ENCODE measurements around the gene B3GALT6. TPM values are rescaled to one million over a fixed set of nuclear protein-coding genes. Genes with fewer than 3 reads are reported as not detected.

The B3GALT6 gene
- total RNA-seq, 2 donors from 2014 or later, result 18.4 to 35.6 TPM

- Histone ChIP-seq H3K36me3 (replicated peaks in 1 of 2; ENCODE audit: insufficient read depth in 1 of 2, low read depth in 2 of 2) (peaks cover 6% of the 10 kb centered on the region in 2 donors), H3K4me3 (no peak overlapping the region), H3K4me1 (no peaks in the 10 kb centered on the region), H3K9me3 (no peaks in the 10 kb centered on the region), H3K27me3 (no peaks in the 10 kb centered on the region), H3K27ac (no peak overlapping the region)
- TF ChIP-seq CTCF (IDR thresholded peaks at IDR 0.05) (no peak), POLR2A (IDR thresholded peaks at IDR 0.05) (no peak)
- intact Hi-C loops (cut with DNase I), result no loop called here
- WGBS, 2 donors, result 74 to 95% methylated on average over 4 to 16 of the region's 16 CpGs
- no peak for ATAC-seq
- DNase-seq, result no peak
Measured at GRCh38 chr1:1250786-1251284, 18.8 kb downstream of the B3GALT6 start.

- Histone ChIP-seq H3K4me1 (no peaks in the 10 kb centered on the region), H3K27me3 (no peaks in the 10 kb centered on the region), H3K36me3 (replicated peaks in 1 of 2; ENCODE audit: insufficient read depth in 1 of 2, low read depth in 2 of 2) (peaks cover 6% of the 10 kb centered on the region in 2 donors), H3K9me3 (no peaks in the 10 kb centered on the region), H3K4me3 (no peak overlapping the region), H3K27ac (no peak overlapping the region)
- 83 to 94% methylated on average over 11 to 12 of the region's 12 CpGs for WGBS, 2 donors
- ATAC-seq (no peak), DNase-seq (no peak)
- intact Hi-C loops (cut with DNase I), result no loop called here
- TF ChIP-seq CTCF (IDR thresholded peaks at IDR 0.05), result no peak
- no peak for TF ChIP-seq POLR2A (IDR thresholded peaks at IDR 0.05)
Measured at GRCh38 chr1:1253314-1253713, 21.3 kb downstream of the B3GALT6 start.

- H3K27ac ChIP-seq, result no peak overlapping the region
- intact Hi-C loops (cut with DNase I), result no loop called here
- no peak for TF ChIP-seq CTCF (IDR thresholded peaks at IDR 0.05)
- TF ChIP-seq POLR2A (IDR thresholded peaks at IDR 0.05), result no peak
- no peak overlapping the region for H3K4me3 ChIP-seq
- no peak for DNase-seq
- no peaks in the 10 kb centered on the region for H3K4me1 ChIP-seq
- WGBS, 2 donors, result 94 to 95% methylated on average over 39 to 50 of the region's 50 CpGs
- peaks cover 6 to 9% of the 10 kb centered on the region in 2 donors for H3K36me3 ChIP-seq (replicated peaks in 1 of 2; ENCODE audit: insufficient read depth in 1 of 2, low read depth in 2 of 2)
- no peaks in the 10 kb centered on the region for H3K27me3 ChIP-seq
- no peak for ATAC-seq
- no peaks in the 10 kb centered on the region for H3K9me3 ChIP-seq
Measured at GRCh38 chr1:1253972-1254666, 22.1 kb downstream of the B3GALT6 start.

GRCh38 chr1:1254667-1254998 lies 22.6 kb downstream of the B3GALT6 start:
- TF ChIP-seq CTCF (IDR thresholded peaks at IDR 0.05) (no peak), POLR2A (IDR thresholded peaks at IDR 0.05) (no peak)
- Histone ChIP-seq H3K27me3 (no peaks in the 10 kb centered on the region), H3K4me3 (no peak overlapping the region), H3K36me3 (replicated peaks in 1 of 2; ENCODE audit: insufficient read depth in 1 of 2, low read depth in 2 of 2) (peaks cover 6 to 10% of the 10 kb centered on the region in 2 donors), H3K9me3 (no peaks in the 10 kb centered on the region), H3K27ac (no peak overlapping the region), H3K4me1 (no peaks in the 10 kb centered on the region)
- 86 to 89% methylated on average over 21 of the region's 21 CpGs for WGBS, 2 donors
- intact Hi-C loops (cut with DNase I), result no loop called here
- no peak for DNase-seq
- no peak for ATAC-seq

- Histone ChIP-seq H3K27me3 (no peaks in the 10 kb centered on the region), H3K36me3 (replicated peaks in 1 of 2; ENCODE audit: insufficient read depth in 1 of 2, low read depth in 2 of 2) (peaks cover 6 to 12% of the 10 kb centered on the region in 2 donors), H3K9me3 (no peaks in the 10 kb centered on the region), H3K4me3 (no peak overlapping the region), H3K27ac (no peak overlapping the region), H3K4me1 (no peaks in the 10 kb centered on the region)
- ATAC-seq (no peak), DNase-seq (no peak)
- TF ChIP-seq POLR2A (IDR thresholded peaks at IDR 0.05) (no peak), CTCF (IDR thresholded peaks at IDR 0.05) (no peak)
- intact Hi-C loops (cut with DNase I), result no loop called here
- WGBS, 2 donors, result 92 to 96% methylated on average over 15 to 17 of the region's 26 CpGs
Measured at GRCh38 chr1:1255078-1255477, 23.0 kb downstream of the B3GALT6 start.

All from body of pancreas (tissue), 4 donors.